Fibroblast of pulmonary artery (primary cell): ENCODE measurements around the gene CCDC181.

Experiments
- DNase-seq: peaks from one replicate; pipeline ENCODE4 v3.0.0-alpha.2; 2010; ENCODE audit warnings: low read depth
- H3K4me3 ChIP-seq: replicated peaks from 2 replicates; pipeline ENCODE4 v1.5.1; 2011; ENCODE audit warnings: low read depth, mild to moderate bottlenecking, control low read depth, low read length, moderate library complexity
- TF ChIP-seq, protein P1 (sequence below): IDR thresholded peaks from 2 replicates; pipeline ENCODE4 v1.5.1; 2011; ENCODE audit warnings: mild to moderate bottlenecking, control low read depth, low read length, inconsistent platforms; ENCODE audit errors: missing control alignments

Gene CCDC181

GRCh38 chr1:169427081-169427641, at the start of gene CCDC181:
TSS of gene CCDC181 (minus strand) at chr1:169427474. CDS start at chr1:169424927, 2,547 bp downstream.
- TF ChIP-seq, protein P1, sequence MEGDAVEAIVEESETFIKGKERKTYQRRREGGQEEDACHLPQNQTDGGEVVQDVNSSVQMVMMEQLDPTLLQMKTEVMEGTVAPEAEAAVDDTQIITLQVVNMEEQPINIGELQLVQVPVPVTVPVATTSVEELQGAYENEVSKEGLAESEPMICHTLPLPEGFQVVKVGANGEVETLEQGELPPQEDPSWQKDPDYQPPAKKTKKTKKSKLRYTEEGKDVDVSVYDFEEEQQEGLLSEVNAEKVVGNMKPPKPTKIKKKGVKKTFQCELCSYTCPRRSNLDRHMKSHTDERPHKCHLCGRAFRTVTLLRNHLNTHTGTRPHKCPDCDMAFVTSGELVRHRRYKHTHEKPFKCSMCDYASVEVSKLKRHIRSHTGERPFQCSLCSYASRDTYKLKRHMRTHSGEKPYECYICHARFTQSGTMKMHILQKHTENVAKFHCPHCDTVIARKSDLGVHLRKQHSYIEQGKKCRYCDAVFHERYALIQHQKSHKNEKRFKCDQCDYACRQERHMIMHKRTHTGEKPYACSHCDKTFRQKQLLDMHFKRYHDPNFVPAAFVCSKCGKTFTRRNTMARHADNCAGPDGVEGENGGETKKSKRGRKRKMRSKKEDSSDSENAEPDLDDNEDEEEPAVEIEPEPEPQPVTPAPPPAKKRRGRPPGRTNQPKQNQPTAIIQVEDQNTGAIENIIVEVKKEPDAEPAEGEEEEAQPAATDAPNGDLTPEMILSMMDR: no peak
- peak; percentile 64 for DNase-seq
- H3K4me3 ChIP-seq: peak within 1 kb of the TSS; percentile 59

GRCh38 chr1:169475806-169476387, 48.6 kb upstream of the CCDC181 start:
- TF ChIP-seq, protein P1: no peak

DNA sequence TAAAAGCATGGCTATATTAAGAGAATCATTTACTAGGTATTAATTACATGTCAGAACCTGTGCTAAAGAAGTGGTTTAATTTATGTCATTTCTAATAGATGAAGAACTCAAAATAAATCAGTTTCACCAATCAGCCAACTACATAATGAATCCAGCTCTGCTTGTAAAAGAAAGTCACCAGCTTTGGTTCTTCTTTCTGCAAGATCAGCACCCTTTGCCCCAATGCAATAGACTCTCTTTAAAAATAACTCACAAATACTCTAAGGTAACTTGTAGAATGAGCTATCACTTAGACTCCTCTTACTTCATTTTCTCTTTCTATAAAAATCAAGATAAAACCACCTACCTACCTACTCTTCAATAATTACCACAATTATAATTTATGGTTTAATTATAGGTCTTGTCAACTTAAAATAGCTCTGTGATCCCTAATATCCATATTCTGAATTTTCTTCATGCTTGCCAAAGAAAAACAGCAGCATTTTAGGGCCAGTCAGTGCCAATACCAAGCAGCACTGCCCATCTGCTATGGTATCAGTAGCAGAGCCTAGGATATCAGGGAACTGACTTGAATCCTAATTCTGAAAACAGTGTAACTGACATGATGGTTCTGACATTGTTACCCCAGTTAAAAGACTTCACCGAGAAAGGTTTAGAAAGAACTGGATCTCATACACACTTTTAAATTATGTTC, 47.2 kb upstream of the CCDC181 start:
- TF ChIP-seq, protein P1: no peak

More at GRCh38 chr1:169475806-169476387, 48.6 kb upstream of the CCDC181 start:
- no peak overlapping the region for H3K4me3 ChIP-seq
- DNase-seq: no peak

GRCh38 chr1:169473347-169473746, 46.1 kb upstream of the CCDC181 start:
- no peak overlapping the region for H3K4me3 ChIP-seq
- no peak for DNase-seq
- TF ChIP-seq, protein P1: no peak

More for the DNA sequence above, 47.2 kb upstream of the CCDC181 start:
- no peak overlapping the region for H3K4me3 ChIP-seq
- no peak for DNase-seq

GRCh38 chr1:169472738-169473137, 45.5 kb upstream of the CCDC181 start:
- H3K4me3 ChIP-seq: no peak overlapping the region
- DNase-seq: no peak
- TF ChIP-seq, protein P1: no peak

GRCh38 chr1:169468982-169469381, 41.7 kb upstream of the CCDC181 start:
- TF ChIP-seq, protein P1: no peak
- DNase-seq: no peak
- H3K4me3 ChIP-seq: no peak overlapping the region
